Liver (tissue), 9 donors: ENCODE results near the gene ROBO4. TPM values are rescaled to one million over a fixed set of nuclear protein-coding genes. Genes with fewer than 3 reads are reported as not detected.

ENCODE experiments used
- DNase-seq: peaks from one replicate; pipeline ENCODE4 v3.0.0-alpha.2; 2017; ENCODE audit warnings: low spot score
- H3K27ac ChIP-seq, 2 donors: one replicate each; pipeline ENCODE4 v1.7.0; 2013; ENCODE audit warnings: inconsistent platforms in 2 of 2, low read length in 2 of 2, control low read depth in 1 of 2, low read depth in 1 of 2, mild to moderate bottlenecking in 1 of 2
- H3K27me3 ChIP-seq, 4 donors: one replicate each; pipeline versions ENCODE4 v1.6.1 to v1.7.0; 2013; ENCODE audit warnings: low read length in 3 of 4, inconsistent platforms in 1 of 4, mild to moderate bottlenecking in 1 of 4, moderate library complexity in 1 of 4; ENCODE audit not compliant: control insufficient read depth in 4 of 4, insufficient read depth in 4 of 4
- H3K36me3 ChIP-seq, 4 donors: one replicate each; pipeline versions ENCODE4 v1.6.1 to v1.7.0; 2013; ENCODE audit warnings: low read length in 3 of 4, mild to moderate bottlenecking in 3 of 4, low read depth in 1 of 4, moderate library complexity in 1 of 4; ENCODE audit not compliant: control insufficient read depth in 4 of 4, insufficient read depth in 3 of 4
- H3K4me1 ChIP-seq, 4 donors: one replicate each; pipeline versions ENCODE4 v1.6.1 to v1.7.0; 2013; ENCODE audit warnings: low read length in 3 of 4, mild to moderate bottlenecking in 3 of 4, moderate library complexity in 1 of 4; ENCODE audit not compliant: control insufficient read depth in 4 of 4, insufficient read depth in 4 of 4
- H3K4me3 ChIP-seq, 3 donors: one replicate each; pipeline versions ENCODE4 v1.6.1 to v1.7.0; 2013; ENCODE audit warnings: low read length in 3 of 3, control low read depth in 1 of 3, low read depth in 1 of 3, mild to moderate bottlenecking in 1 of 3
- H3K9ac ChIP-seq, 2 donors: one replicate each; pipeline ENCODE4 v1.7.0; 2013; ENCODE audit warnings: low read length in 2 of 2, mild to moderate bottlenecking in 2 of 2, moderate library complexity in 2 of 2, control low read depth in 1 of 2, low read depth in 1 of 2
- H3K9me3 ChIP-seq, 4 donors: one replicate each; pipeline versions ENCODE4 v1.6.1 to v1.7.0; 2013; ENCODE audit warnings: low read length in 3 of 4; ENCODE audit not compliant: control insufficient read depth in 4 of 4
- EGR1 ChIP-seq, 2 donors: IDR thresholded peaks; 2 replicates each; pipeline ENCODE4 v1.6.1; 2016 to 2018; ENCODE audit warnings: antibody characterized with exemption in 2 of 2, low read depth in 2 of 2
- FOXA1 ChIP-seq: IDR thresholded peaks from 2 replicates; pipeline ENCODE4 v1.6.1; 2016; ENCODE audit warnings: antibody characterized with exemption
- GABPA ChIP-seq, 2 donors: IDR thresholded peaks in 1 of 2; conservative IDR thresholded peaks in 1 of 2; 2 replicates each; pipeline ENCODE4 v1.6.1; 2016; ENCODE audit warnings: antibody characterized with exemption in 2 of 2, mild to moderate bottlenecking in 1 of 2, moderate library complexity in 1 of 2
- HNF4A ChIP-seq, 2 donors: conservative IDR thresholded peaks; 2 replicates each; pipeline ENCODE4 v1.6.1; 2016; ENCODE audit warnings: antibody characterized with exemption in 2 of 2, mild to moderate bottlenecking in 2 of 2
- HNF4G ChIP-seq: IDR thresholded peaks from 2 replicates; pipeline ENCODE4 v1.6.1; 2016; ENCODE audit warnings: antibody characterized with exemption
- JUND ChIP-seq, 2 donors: IDR thresholded peaks; 2 replicates each; pipeline ENCODE4 v1.6.1; 2016; ENCODE audit warnings: antibody characterized with exemption in 2 of 2
- NR2F2 ChIP-seq: IDR thresholded peaks from 2 replicates; pipeline ENCODE4 v1.6.1; 2016; ENCODE audit warnings: antibody characterized with exemption
- RAD21 ChIP-seq, 2 donors: IDR thresholded peaks; 2 replicates each; pipeline ENCODE4 v1.6.1; 2016; ENCODE audit warnings: antibody characterized with exemption in 2 of 2, mild to moderate bottlenecking in 2 of 2
- RXRA ChIP-seq, 2 donors: IDR thresholded peaks; 2 replicates each; pipeline ENCODE4 v1.6.1; 2017 to 2018; ENCODE audit warnings: antibody characterized with exemption in 2 of 2, mild to moderate bottlenecking in 1 of 2
- SP1 ChIP-seq: IDR thresholded peaks from 2 replicates; pipeline ENCODE4 v1.6.1; 2018; ENCODE audit warnings: antibody characterized with exemption, mild to moderate bottlenecking
- TAF1 ChIP-seq: conservative IDR thresholded peaks from 2 replicates; pipeline ENCODE4 v1.6.1; 2016; ENCODE audit warnings: antibody characterized with exemption, mild to moderate bottlenecking
- YY1 ChIP-seq: IDR thresholded peaks from 2 replicates; pipeline ENCODE4 v1.6.1; 2016; ENCODE audit warnings: antibody characterized with exemption, mild to moderate bottlenecking
- WGBS: extraction: QIAGEN DNeasy Blood & Tissue Kit; methylation state at CpG from one replicate; pipeline ENCODE4 v1.1.7; 2013; 5-methylcytosine and 5-hydroxymethylcytosine counted together
- polyA plus RNA-seq, 2 donors: library from polyadenylated mRNA; stranded (reverse) in 1 of 2; unstranded in 1 of 2; fragments of 200-250 nt in 1 of 2; fragments of >200 nt in 1 of 2; fragmentation: Nextera tagmentation in 1 of 2; extraction: Ambion mirVana in 1 of 2; gene quantifications; one replicate each; pipeline versions ENCODE4 v1.2.1 to v1.2.3, GENCODE V29; 2013 to 2015
- total RNA-seq, 2 donors: library from RNA; depleted of rRNA; stranded (reverse); fragments of >200 nt; gene quantifications; one replicate each; pipeline ENCODE4 v1.2.3, GENCODE V29; 2014
- TF ChIP-seq, protein P1 (sequence below): IDR thresholded peaks from 2 replicates; pipeline ENCODE4 v1.6.1; 2016; ENCODE audit warnings: antibody characterized with exemption, mild to moderate bottlenecking
- TF ChIP-seq, protein P2 (sequence below): IDR thresholded peaks from 2 replicates; pipeline ENCODE4 v1.6.1; 2016; ENCODE audit warnings: antibody characterized with exemption
- TF ChIP-seq, protein P3 (sequence below): IDR thresholded peaks from 2 replicates; pipeline ENCODE4 v1.6.1; 2016; ENCODE audit warnings: antibody characterized with exemption
- TF ChIP-seq, protein P4 (sequence below): fragments of 150-350 bp; IDR thresholded peaks from 2 replicates; pipeline ENCODE4 v1.5.1; 2017; ENCODE audit warnings: improper control_type of control experiment, low read depth, low read length; ENCODE audit not compliant: missing input control
- TF ChIP-seq, protein P5 (sequence below): IDR thresholded peaks from 2 replicates; pipeline ENCODE4 v1.6.1; 2016; ENCODE audit warnings: antibody characterized with exemption
- donor health status: healthy.
- donor health status: healthy.
- donor health status: healthy.
- donor health status: healthy.
- donor health status: healthy.

Gene ROBO4
- total and polyA plus RNA-seq, 4 donors, result 2.5 to 17.2 (median 7.6) TPM

DNA sequence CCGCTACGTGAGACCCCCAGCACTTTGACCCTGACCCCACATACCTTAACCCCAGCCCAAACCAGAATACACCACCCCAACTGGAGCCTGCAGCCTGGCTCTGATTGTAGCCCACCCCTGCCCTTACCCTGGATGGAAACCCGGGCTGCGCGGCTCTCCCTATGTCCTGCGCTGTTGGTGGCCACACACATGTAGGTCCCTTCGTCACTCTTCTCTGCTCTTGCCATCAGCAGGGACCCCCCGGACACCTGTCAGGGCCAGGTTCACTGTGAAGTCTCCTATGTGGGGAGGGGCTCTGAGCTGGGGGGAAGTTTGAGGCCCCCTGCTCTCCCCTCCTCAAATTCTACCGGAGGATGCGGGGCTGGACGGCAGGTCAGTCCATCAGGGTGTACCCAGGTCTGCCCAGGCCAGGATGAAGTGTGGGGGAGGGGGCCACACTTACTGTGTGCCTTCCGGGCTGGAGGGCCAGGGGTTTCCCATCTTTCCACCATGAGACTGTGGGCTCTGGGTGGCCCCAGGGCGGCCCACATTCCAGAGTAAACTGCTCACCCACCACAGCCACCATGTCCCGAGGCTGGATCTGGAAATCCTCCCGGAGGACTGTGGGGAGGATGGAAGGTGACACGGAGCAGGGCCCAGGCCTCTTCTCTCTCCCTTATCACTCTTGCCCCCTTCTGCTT, 1.5 kb downstream of the ROBO4 start:
- Histone ChIP-seq H3K4me3 (peak overlapping the region in 1 of 3 donors; percentile 14), H3K4me1 (peaks cover 0 to 9% (median 1%) of the 10 kb centered on the region in 4 donors), H3K27ac (peak overlapping the region in 1 of 2 donors; percentile 23), H3K27me3 (peaks cover 0 to 2% (median 0%) of the 10 kb centered on the region in 4 donors), H3K36me3 (no peaks in the 10 kb centered on the region), H3K9me3 (no peaks in the 10 kb centered on the region), H3K9ac (no peak overlapping the region)
- TF ChIP-seq HNF4A (conservative IDR thresholded peaks at IDR 0.05) (no peak), RAD21 (IDR thresholded peaks at IDR 0.05) (no peak), NR2F2 (no peak), FOXA1 (no peak), JUND (IDR thresholded peaks at IDR 0.05) (no peak)
- TF ChIP-seq, protein P1, sequence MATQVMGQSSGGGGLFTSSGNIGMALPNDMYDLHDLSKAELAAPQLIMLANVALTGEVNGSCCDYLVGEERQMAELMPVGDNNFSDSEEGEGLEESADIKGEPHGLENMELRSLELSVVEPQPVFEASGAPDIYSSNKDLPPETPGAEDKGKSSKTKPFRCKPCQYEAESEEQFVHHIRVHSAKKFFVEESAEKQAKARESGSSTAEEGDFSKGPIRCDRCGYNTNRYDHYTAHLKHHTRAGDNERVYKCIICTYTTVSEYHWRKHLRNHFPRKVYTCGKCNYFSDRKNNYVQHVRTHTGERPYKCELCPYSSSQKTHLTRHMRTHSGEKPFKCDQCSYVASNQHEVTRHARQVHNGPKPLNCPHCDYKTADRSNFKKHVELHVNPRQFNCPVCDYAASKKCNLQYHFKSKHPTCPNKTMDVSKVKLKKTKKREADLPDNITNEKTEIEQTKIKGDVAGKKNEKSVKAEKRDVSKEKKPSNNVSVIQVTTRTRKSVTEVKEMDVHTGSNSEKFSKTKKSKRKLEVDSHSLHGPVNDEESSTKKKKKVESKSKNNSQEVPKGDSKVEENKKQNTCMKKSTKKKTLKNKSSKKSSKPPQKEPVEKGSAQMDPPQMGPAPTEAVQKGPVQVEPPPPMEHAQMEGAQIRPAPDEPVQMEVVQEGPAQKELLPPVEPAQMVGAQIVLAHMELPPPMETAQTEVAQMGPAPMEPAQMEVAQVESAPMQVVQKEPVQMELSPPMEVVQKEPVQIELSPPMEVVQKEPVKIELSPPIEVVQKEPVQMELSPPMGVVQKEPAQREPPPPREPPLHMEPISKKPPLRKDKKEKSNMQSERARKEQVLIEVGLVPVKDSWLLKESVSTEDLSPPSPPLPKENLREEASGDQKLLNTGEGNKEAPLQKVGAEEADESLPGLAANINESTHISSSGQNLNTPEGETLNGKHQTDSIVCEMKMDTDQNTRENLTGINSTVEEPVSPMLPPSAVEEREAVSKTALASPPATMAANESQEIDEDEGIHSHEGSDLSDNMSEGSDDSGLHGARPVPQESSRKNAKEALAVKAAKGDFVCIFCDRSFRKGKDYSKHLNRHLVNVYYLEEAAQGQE, result no peak
- TF ChIP-seq, protein P2, sequence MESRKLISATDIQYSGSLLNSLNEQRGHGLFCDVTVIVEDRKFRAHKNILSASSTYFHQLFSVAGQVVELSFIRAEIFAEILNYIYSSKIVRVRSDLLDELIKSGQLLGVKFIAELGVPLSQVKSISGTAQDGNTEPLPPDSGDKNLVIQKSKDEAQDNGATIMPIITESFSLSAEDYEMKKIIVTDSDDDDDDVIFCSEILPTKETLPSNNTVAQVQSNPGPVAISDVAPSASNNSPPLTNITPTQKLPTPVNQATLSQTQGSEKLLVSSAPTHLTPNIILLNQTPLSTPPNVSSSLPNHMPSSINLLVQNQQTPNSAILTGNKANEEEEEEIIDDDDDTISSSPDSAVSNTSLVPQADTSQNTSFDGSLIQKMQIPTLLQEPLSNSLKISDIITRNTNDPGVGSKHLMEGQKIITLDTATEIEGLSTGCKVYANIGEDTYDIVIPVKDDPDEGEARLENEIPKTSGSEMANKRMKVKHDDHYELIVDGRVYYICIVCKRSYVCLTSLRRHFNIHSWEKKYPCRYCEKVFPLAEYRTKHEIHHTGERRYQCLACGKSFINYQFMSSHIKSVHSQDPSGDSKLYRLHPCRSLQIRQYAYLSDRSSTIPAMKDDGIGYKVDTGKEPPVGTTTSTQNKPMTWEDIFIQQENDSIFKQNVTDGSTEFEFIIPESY, result no peak
- DNase-seq, result no peak
- WGBS, result 84% methylated on average over 16 of the region's 16 CpGs

DNA sequence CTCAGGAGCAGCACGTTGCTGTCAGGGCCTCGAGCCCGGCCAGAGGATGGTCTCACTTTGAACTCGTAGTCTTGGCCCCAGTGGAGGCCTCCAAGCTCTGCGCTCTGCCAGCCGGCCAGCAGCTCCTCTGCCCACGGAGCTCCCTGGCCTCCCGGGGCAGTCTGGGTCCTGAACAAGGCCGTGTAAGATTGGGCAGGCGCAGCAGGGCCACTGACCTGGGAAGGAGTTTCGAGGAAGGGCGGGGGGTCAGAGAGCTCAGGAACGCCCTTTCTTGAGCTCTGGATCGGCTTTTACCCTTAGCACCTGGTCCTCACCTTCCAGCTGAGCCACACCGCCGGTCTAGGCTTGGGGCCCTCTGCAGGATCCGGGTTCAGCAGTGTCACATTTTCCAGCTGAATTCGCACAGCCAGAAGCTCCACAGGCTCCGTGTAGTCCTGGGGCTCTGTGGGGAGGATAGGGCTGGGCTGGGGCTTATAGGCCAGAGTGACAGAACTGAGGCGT, 2.1 kb downstream of the ROBO4 start:
- Histone ChIP-seq H3K9me3 (no peaks in the 10 kb centered on the region), H3K36me3 (no peaks in the 10 kb centered on the region), H3K4me3 (peak overlapping the region in 1 of 3 donors; percentile 13), H3K9ac (no peak overlapping the region), H3K4me1 (peaks cover 0 to 9% (median 1%) of the 10 kb centered on the region in 4 donors), H3K27ac (no peak overlapping the region), H3K27me3 (peaks cover 0 to 2% (median 0%) of the 10 kb centered on the region in 4 donors)
- no peak for DNase-seq
- 87% methylated on average over 20 of the region's 20 CpGs for WGBS
- TF ChIP-seq JUND (IDR thresholded peaks at IDR 0.05), result no peak
- TF ChIP-seq, protein P3, sequence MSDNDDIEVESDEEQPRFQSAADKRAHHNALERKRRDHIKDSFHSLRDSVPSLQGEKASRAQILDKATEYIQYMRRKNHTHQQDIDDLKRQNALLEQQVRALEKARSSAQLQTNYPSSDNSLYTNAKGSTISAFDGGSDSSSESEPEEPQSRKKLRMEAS, result no peak
- TF ChIP-seq EGR1 (IDR thresholded peaks at IDR 0.05; ENCODE audit: low read depth in 2 of 2), result no peak
- no peak for TF ChIP-seq HNF4G
- TF ChIP-seq, protein P4, sequence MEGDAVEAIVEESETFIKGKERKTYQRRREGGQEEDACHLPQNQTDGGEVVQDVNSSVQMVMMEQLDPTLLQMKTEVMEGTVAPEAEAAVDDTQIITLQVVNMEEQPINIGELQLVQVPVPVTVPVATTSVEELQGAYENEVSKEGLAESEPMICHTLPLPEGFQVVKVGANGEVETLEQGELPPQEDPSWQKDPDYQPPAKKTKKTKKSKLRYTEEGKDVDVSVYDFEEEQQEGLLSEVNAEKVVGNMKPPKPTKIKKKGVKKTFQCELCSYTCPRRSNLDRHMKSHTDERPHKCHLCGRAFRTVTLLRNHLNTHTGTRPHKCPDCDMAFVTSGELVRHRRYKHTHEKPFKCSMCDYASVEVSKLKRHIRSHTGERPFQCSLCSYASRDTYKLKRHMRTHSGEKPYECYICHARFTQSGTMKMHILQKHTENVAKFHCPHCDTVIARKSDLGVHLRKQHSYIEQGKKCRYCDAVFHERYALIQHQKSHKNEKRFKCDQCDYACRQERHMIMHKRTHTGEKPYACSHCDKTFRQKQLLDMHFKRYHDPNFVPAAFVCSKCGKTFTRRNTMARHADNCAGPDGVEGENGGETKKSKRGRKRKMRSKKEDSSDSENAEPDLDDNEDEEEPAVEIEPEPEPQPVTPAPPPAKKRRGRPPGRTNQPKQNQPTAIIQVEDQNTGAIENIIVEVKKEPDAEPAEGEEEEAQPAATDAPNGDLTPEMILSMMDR, result no peak
- TF ChIP-seq SP1, result no peak
- TF ChIP-seq RXRA (IDR thresholded peaks at IDR 0.05), result no peak
- TF ChIP-seq NR2F2, result no peak
- TF ChIP-seq YY1, result no peak
- TF ChIP-seq, protein P2, result no peak
- TF ChIP-seq, protein P1, result no peak
- TF ChIP-seq GABPA (IDR thresholded peaks at IDR 0.05 in 1 of 2, conservative IDR thresholded peaks at IDR 0.05 in 1 of 2), result no peak
- TF ChIP-seq FOXA1, result no peak
- TF ChIP-seq TAF1, result no peak
- TF ChIP-seq, protein P5, sequence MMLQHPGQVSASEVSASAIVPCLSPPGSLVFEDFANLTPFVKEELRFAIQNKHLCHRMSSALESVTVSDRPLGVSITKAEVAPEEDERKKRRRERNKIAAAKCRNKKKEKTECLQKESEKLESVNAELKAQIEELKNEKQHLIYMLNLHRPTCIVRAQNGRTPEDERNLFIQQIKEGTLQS, result no peak
